CD14-positive monocyte (primary cell): ENCODE results near the gene PNISR. TPM values are rescaled to one million over a fixed set of nuclear protein-coding genes. Genes with fewer than 3 reads are reported as not detected.

Source experiments
- DNase-seq, 3 donors: peaks; one replicate each; pipeline ENCODE4 v3.0.0-alpha.2; 2011 to 2022
- H2AFZ ChIP-seq: 2 replicates; pipeline ENCODE4 v1.6.0; 2012; ENCODE audit warnings: mild to moderate bottlenecking, low read depth, low read length, inconsistent platforms; ENCODE audit not compliant: insufficient read depth, poor library complexity, severe bottlenecking
- H3K27ac ChIP-seq, 2 donors: 1 replicate in 1 of 2; 2 replicates in 1 of 2; pipeline ENCODE4 v1.5.1; 2012 to 2013; ENCODE audit warnings: low read length in 2 of 2, control low read depth in 1 of 2, inconsistent platforms in 1 of 2, low read depth in 1 of 2, mild to moderate bottlenecking in 1 of 2
- H3K27me3 ChIP-seq, 2 donors: one replicate each; pipeline versions ENCODE4 v1.6.0 to v1.6.1; 2011 to 2013; ENCODE audit warnings: low read length in 2 of 2; ENCODE audit not compliant: control insufficient read depth in 2 of 2, insufficient read depth in 2 of 2
- H3K36me3 ChIP-seq, 2 donors: replicated peaks in 1 of 2; 1 replicate in 1 of 2; 2 replicates in 1 of 2; pipeline versions ENCODE4 v1.5.1 to v1.6.1; 2012 to 2013; ENCODE audit warnings: low read length in 2 of 2, control low read depth in 1 of 2, inconsistent platforms in 1 of 2, mild to moderate bottlenecking in 1 of 2; ENCODE audit not compliant: insufficient read depth in 2 of 2, control insufficient read depth in 1 of 2
- H3K4me1 ChIP-seq, 2 donors: 1 replicate in 1 of 2; 2 replicates in 1 of 2; pipeline versions ENCODE4 v1.5.1 to v1.6.1; 2012 to 2013; ENCODE audit warnings: low read length in 2 of 2, control low read depth in 1 of 2, inconsistent platforms in 1 of 2, mild to moderate bottlenecking in 1 of 2, moderate library complexity in 1 of 2; ENCODE audit not compliant: insufficient read depth in 2 of 2, control insufficient read depth in 1 of 2
- H3K4me2 ChIP-seq: replicated peaks from 2 replicates; pipeline ENCODE3; 2012; ENCODE audit warnings: low read length, moderate library complexity, mild to moderate bottlenecking; ENCODE audit not compliant: poor library complexity, severe bottlenecking; ENCODE audit errors: extremely low read depth
- H3K4me3 ChIP-seq, 3 experiments: fragments of 200-600 bp in 1 of 3; sonication (generic) in 1 of 3; replicated peaks in 1 of 3; 1 replicate in 2 of 3; 2 replicates in 1 of 3; pipeline ENCODE4 v1.5.1; 2011 to 2013; ENCODE audit warnings: low read length in 3 of 3, mild to moderate bottlenecking in 3 of 3, control low read depth in 2 of 3, low read depth in 2 of 3, inconsistent platforms in 1 of 3, moderate library complexity in 1 of 3
- H3K79me2 ChIP-seq: 2 replicates; pipeline ENCODE4 v1.6.0; 2012; ENCODE audit warnings: mild to moderate bottlenecking, control low read depth, inconsistent platforms, low read length, moderate library complexity; ENCODE audit not compliant: insufficient read depth
- H3K9ac ChIP-seq: 2 replicates; pipeline ENCODE4 v1.6.0; 2017; ENCODE audit warnings: low read length, mild to moderate bottlenecking; ENCODE audit not compliant: insufficient read depth, poor library complexity, severe bottlenecking
- H3K9me3 ChIP-seq, 2 donors: replicated peaks in 1 of 2; 1 replicate in 1 of 2; 2 replicates in 1 of 2; pipeline versions ENCODE4 v1.5.1 to v1.6.1; 2012 to 2013; ENCODE audit warnings: low read length in 2 of 2, control low read depth in 1 of 2; ENCODE audit not compliant: control insufficient read depth in 1 of 2, insufficient read depth in 1 of 2
- H4K20me1 ChIP-seq: 2 replicates; pipeline ENCODE4 v1.6.0; 2012; ENCODE audit warnings: mild to moderate bottlenecking, low read length, control low read depth, moderate library complexity; ENCODE audit not compliant: insufficient read depth
- H3K27ac Mint-ChIP-seq, 7 donors: one replicate each; pipeline ENCODE4 v1.8.0; 2020; ENCODE audit warnings: mild to moderate bottlenecking in 7 of 7, mixed read lengths in 7 of 7, moderate library complexity in 6 of 7, inconsistent platforms in 2 of 7
- H3K27me3 Mint-ChIP-seq, 3 donors: one replicate each; pipeline ENCODE4 v1.8.0; 2021 to 2022; ENCODE audit warnings: low read depth in 3 of 3, mild to moderate bottlenecking in 3 of 3, mixed read lengths in 3 of 3, moderate library complexity in 3 of 3, inconsistent platforms in 1 of 3
- H3K36me3 Mint-ChIP-seq, 2 donors: one replicate each; pipeline ENCODE4 v1.8.0; 2020; ENCODE audit warnings: mixed read lengths in 2 of 2, inconsistent platforms in 1 of 2, mild to moderate bottlenecking in 1 of 2
- H3K4me1 Mint-ChIP-seq: one replicate; pipeline ENCODE4 v1.8.0; 2020; ENCODE audit warnings: mild to moderate bottlenecking, mixed read lengths
- H3K4me3 Mint-ChIP-seq, 2 donors: one replicate each; pipeline ENCODE4 v1.8.0; 2020; ENCODE audit warnings: mild to moderate bottlenecking in 2 of 2, mixed read lengths in 2 of 2, moderate library complexity in 1 of 2
- H3K9me3 Mint-ChIP-seq, 7 donors: one replicate each; pipeline ENCODE4 v1.8.0; 2020 to 2022; ENCODE audit warnings: mixed read lengths in 7 of 7, mild to moderate bottlenecking in 6 of 7, moderate library complexity in 6 of 7, inconsistent platforms in 2 of 7
- CTCF ChIP-seq: fragments of 200-600 bp; IDR thresholded peaks from one replicate; pipeline ENCODE4 v1.8.0; 2022; ENCODE audit warnings: antibody characterized with exemption, mild to moderate bottlenecking
- WGBS: methylation state at CpG from one replicate; pipeline ENCODE4 v1.1.5; 2013; ENCODE audit warnings: missing lambda C conversion rate; ENCODE audit not compliant: insufficient coverage; 5-methylcytosine and 5-hydroxymethylcytosine counted together
- intact Hi-C, 2 donors: fragments of 100-400 bp; cut with micrococcal nuclease; formaldehyde crosslinking; loops; one replicate each; pipeline versions ENCODE4 v1.15.0 to v1.15.1; 2023
- polyA plus RNA-seq, 3 donors: library from polyadenylated mRNA; depleted of rRNA in 1 of 3; unstranded in 2 of 3; stranded (reverse) in 1 of 3; fragments of 300-500 nt in 2 of 3; fragments of >200 nt in 1 of 3; fragmentation: Illumina TruSeq in 2 of 3; gene quantifications; 1 replicate in 2 of 3; 2 replicates in 1 of 3; pipeline ENCODE4 v1.2.3, GENCODE V29; 2012 to 2021

Gene PNISR
- polyA plus RNA-seq, 3 donors = 28.9 to 75.4 (median 33.9) TPM

DNA sequence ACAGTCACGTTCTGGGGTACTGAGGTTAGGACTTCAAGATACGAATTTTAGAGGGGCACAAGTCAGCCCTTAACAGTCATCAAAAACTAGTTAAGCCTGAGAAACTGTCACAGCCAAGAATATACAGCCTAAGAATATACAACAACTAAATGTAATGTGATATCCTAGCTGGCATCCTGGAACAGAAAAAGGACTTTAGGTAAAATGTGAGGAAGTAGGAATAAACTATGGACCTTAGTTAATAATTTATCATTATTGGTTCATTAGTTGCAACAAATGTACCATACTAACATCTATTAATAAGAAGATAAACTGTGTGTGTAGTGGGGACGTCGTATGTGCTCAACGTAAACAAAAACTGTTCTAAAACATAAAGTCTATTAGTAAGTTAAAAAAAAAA lies 1.1 kb downstream of the PNISR start:
- H2AFZ ChIP-seq = no peak overlapping the region
- peak overlapping the region; percentile 28 to 96 for H3K4me3 Mint-ChIP-seq
- H3K9ac ChIP-seq = peak overlapping the region; percentile 94
- H3K9me3 ChIP-seq = no peaks in the 10 kb centered on the region
- DNase-seq = no peak
- TF ChIP-seq CTCF = no peak
- peaks cover 54% of the 10 kb centered on the region for H4K20me1 ChIP-seq
- H3K4me3 ChIP-seq = peak overlapping the region; percentile 93 to 99 (median 98)
- 100% methylated on average over 1 of the region's 5 CpGs for WGBS
- H3K4me1 Mint-ChIP-seq = peaks cover 48% of the 10 kb centered on the region
- H3K9me3 Mint-ChIP-seq = no peaks in the 10 kb centered on the region
- peaks cover 19 to 37% of the 10 kb centered on the region in 2 donors for H3K4me1 ChIP-seq
- peaks cover 0 to 18% of the 10 kb centered on the region in 2 donors for H3K36me3 ChIP-seq
- no peaks in the 10 kb centered on the region for H3K27me3 ChIP-seq
- peaks cover 12 to 23% of the 10 kb centered on the region in 2 donors for H3K36me3 Mint-ChIP-seq
- H3K4me2 ChIP-seq = peak overlapping the region; percentile 87
- H3K27me3 Mint-ChIP-seq = peaks cover 0 to 1% (median 0%) of the 10 kb centered on the region in 3 donors
- H3K79me2 ChIP-seq = peaks cover 77% of the 10 kb centered on the region
- intact Hi-C loops = no loop called here
- H3K27ac ChIP-seq = peak overlapping the region in 1 of 2 donors; percentile 100
- H3K27ac Mint-ChIP-seq = peak overlapping the region in 4 of 7 donors; percentile 1 to 99 (median 57)

DNA sequence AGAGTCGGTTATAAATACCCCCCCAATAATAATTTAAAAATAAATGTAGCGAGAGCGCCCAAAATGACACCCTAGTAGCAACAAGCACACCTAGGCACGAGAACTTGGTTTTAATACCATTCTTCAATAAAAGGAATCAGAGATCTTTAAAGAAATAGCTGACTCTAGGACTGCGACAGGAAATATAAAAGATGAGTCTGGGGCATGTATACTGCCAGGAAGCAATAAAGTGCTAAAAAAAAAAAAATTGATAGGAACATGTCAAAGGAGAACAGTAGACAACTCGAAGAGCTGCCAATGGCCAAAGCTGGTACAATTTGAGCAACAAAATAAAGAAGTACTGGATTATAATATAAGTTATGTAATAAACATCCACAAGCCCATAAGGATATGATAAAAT lies 2.2 kb downstream of the PNISR start:
- no peak for DNase-seq
- Histone ChIP-seq H2AFZ (no peak overlapping the region), H3K27ac (no peak overlapping the region), H3K36me3 (peaks cover 0 to 18% of the 10 kb centered on the region in 2 donors), H3K9me3 (no peaks in the 10 kb centered on the region), H3K79me2 (peaks cover 88% of the 10 kb centered on the region), H3K4me2 (no peak overlapping the region), H3K27me3 (no peaks in the 10 kb centered on the region), H3K4me1 (peaks cover 19 to 37% of the 10 kb centered on the region in 2 donors), H3K9ac (no peak overlapping the region), H4K20me1 (peaks cover 65% of the 10 kb centered on the region), H3K4me3 (no peak overlapping the region)
- Mint-ChIP-seq H3K9me3 (no peaks in the 10 kb centered on the region), H3K4me3 (no peak overlapping the region), H3K36me3 (peaks cover 10 to 25% of the 10 kb centered on the region in 2 donors), H3K27ac (peak overlapping the region in 1 of 7 donors; percentile 6), H3K27me3 (peaks cover 0 to 1% (median 0%) of the 10 kb centered on the region in 3 donors), H3K4me1 (peaks cover 47% of the 10 kb centered on the region)
- TF ChIP-seq CTCF = no peak
- intact Hi-C loops = no loop called here
- no CpG with 5 or more reads among the region's 6 CpGs for WGBS
